H9 (cell line): ENCODE results near the gene AKT1S1. TPM values are rescaled to one million over a fixed set of nuclear protein-coding genes. Genes with fewer than 3 reads are reported as not detected.

Experiments used
- DNase-seq: peaks from one replicate; pipeline ENCODE4 v3.0.0-alpha.2; 2017
- H2AFZ ChIP-seq: one replicate; pipeline ENCODE4 v1.6.1; 2013; ENCODE audit warnings: mild to moderate bottlenecking, low read length, control low read depth, moderate library complexity
- H2AK5ac ChIP-seq: 2 replicates; pipeline ENCODE4 v1.6.1; 2013; ENCODE audit warnings: low read length, control low read depth, mixed read lengths; ENCODE audit not compliant: insufficient read length
- H2BK120ac ChIP-seq: one replicate; pipeline ENCODE4 v1.6.1; 2013; ENCODE audit warnings: low read depth, mild to moderate bottlenecking, low read length, control low read depth, inconsistent platforms; ENCODE audit not compliant: poor library complexity, severe bottlenecking
- H2BK12ac ChIP-seq: 2 replicates; pipeline ENCODE4 v1.6.1; 2013; ENCODE audit warnings: low read length, control low read depth, mixed read lengths, low read depth; ENCODE audit not compliant: insufficient read length
- H2BK15ac ChIP-seq: 2 replicates; pipeline ENCODE4 v1.6.1; 2013; ENCODE audit warnings: low read depth, low read length, control low read depth
- H2BK20ac ChIP-seq: one replicate; pipeline ENCODE4 v1.6.1; 2013; ENCODE audit warnings: low read depth, mild to moderate bottlenecking, low read length, control low read depth, inconsistent platforms; ENCODE audit not compliant: poor library complexity, severe bottlenecking
- H2BK5ac ChIP-seq: 2 replicates; pipeline ENCODE4 v1.6.1; 2013; ENCODE audit warnings: low read length, control low read depth, mixed read lengths; ENCODE audit not compliant: insufficient read length
- H3K14ac ChIP-seq: 2 replicates; pipeline ENCODE4 v1.6.1; 2013; ENCODE audit warnings: low read length, control low read depth; ENCODE audit not compliant: insufficient read depth
- H3K18ac ChIP-seq: 2 replicates; pipeline ENCODE4 v1.6.1; 2013; ENCODE audit warnings: low read depth, mild to moderate bottlenecking, mixed read lengths, low read length, control low read depth; ENCODE audit not compliant: insufficient read length
- H3K23ac ChIP-seq: 2 replicates; pipeline ENCODE4 v1.6.1; 2013; ENCODE audit warnings: low read length, control low read depth, mixed read lengths, low read depth; ENCODE audit not compliant: insufficient read length
- H3K23me2 ChIP-seq: 2 replicates; pipeline ENCODE4 v1.6.1; 2013; ENCODE audit warnings: low read depth, mild to moderate bottlenecking, mixed read lengths, low read length, control low read depth; ENCODE audit not compliant: insufficient read length, poor library complexity, severe bottlenecking
- H3K27ac ChIP-seq: 2 replicates; pipeline ENCODE4 v1.5.1; 2013; ENCODE audit warnings: low read length, control low read depth, mixed read lengths, low read depth; ENCODE audit not compliant: insufficient read length
- H3K27me3 ChIP-seq: 2 replicates; pipeline ENCODE4 v1.6.1; 2013; ENCODE audit warnings: low read length, control low read depth, inconsistent platforms; ENCODE audit not compliant: insufficient read depth
- H3K4ac ChIP-seq: 2 replicates; pipeline ENCODE4 v1.6.1; 2013; ENCODE audit warnings: low read depth, mild to moderate bottlenecking, control low read depth, inconsistent platforms, low read length, moderate library complexity
- H3K4me1 ChIP-seq: 2 replicates; pipeline ENCODE4 v1.6.1; 2013; ENCODE audit warnings: low read length, control low read depth, inconsistent platforms; ENCODE audit not compliant: insufficient read depth
- H3K4me2 ChIP-seq: 2 replicates; pipeline ENCODE4 v1.6.1; 2013; ENCODE audit warnings: low read length, control low read depth, mixed read lengths; ENCODE audit not compliant: insufficient read length, insufficient read depth
- H3K56ac ChIP-seq: 2 replicates; pipeline ENCODE4 v1.6.1; 2013; ENCODE audit warnings: low read depth, mild to moderate bottlenecking, mixed read lengths, low read length, control low read depth; ENCODE audit not compliant: insufficient read length
- H3K79me1 ChIP-seq: 2 replicates; pipeline ENCODE4 v1.6.1; 2013; ENCODE audit warnings: low read depth, mild to moderate bottlenecking, moderate library complexity, low read length, control low read depth, inconsistent platforms; ENCODE audit not compliant: insufficient read depth, poor library complexity, severe bottlenecking
- H3K79me2 ChIP-seq: 2 replicates; pipeline ENCODE4 v1.6.1; 2013; ENCODE audit warnings: low read length, control low read depth, inconsistent platforms; ENCODE audit not compliant: insufficient read depth
- H3K9ac ChIP-seq: 2 replicates; pipeline ENCODE4 v1.6.1; 2013; ENCODE audit warnings: low read length, control low read depth, mixed read lengths; ENCODE audit not compliant: insufficient read length; ENCODE audit errors: extremely low read depth
- H3K9me3 ChIP-seq: one replicate; pipeline ENCODE4 v1.6.1; 2013; ENCODE audit warnings: low read depth, low read length, inconsistent platforms; ENCODE audit not compliant: control insufficient read depth
- H3T11ph ChIP-seq: one replicate; pipeline ENCODE4 v1.6.1; 2013; ENCODE audit warnings: mild to moderate bottlenecking, low read length, control low read depth, inconsistent platforms
- H4K20me1 ChIP-seq: one replicate; pipeline ENCODE4 v1.6.1; 2013; ENCODE audit not compliant: control insufficient read depth, insufficient read length, insufficient read depth
- H4K5ac ChIP-seq: 2 replicates; pipeline ENCODE4 v1.6.1; 2013; ENCODE audit warnings: low read depth, mild to moderate bottlenecking, mixed read lengths, low read length, control low read depth; ENCODE audit not compliant: insufficient read length
- H4K8ac ChIP-seq: replicated peaks from 2 replicates; pipeline ENCODE4 v1.6.1; 2013; ENCODE audit warnings: low read length, control low read depth, mixed read lengths, low read depth; ENCODE audit not compliant: insufficient read length
- H4K91ac ChIP-seq: 2 replicates; pipeline ENCODE4 v1.6.1; 2013; ENCODE audit warnings: low read depth, mild to moderate bottlenecking, moderate library complexity, mixed read lengths, low read length, control low read depth; ENCODE audit not compliant: insufficient read length
- H3K27ac Mint-ChIP-seq, 3 experiments: 2 replicates in 2 of 3; 3 replicates in 1 of 3; pipeline ENCODE4 v1.8.0; 2020 to 2021; ENCODE audit warnings: mixed read lengths in 3 of 3, mild to moderate bottlenecking in 1 of 3, moderate library complexity in 1 of 3
- H3K27me3 Mint-ChIP-seq: 2 replicates; pipeline ENCODE4 v1.8.0; 2021; ENCODE audit warnings: low read depth, mild to moderate bottlenecking, moderate library complexity, mixed read lengths
- H3K36me3 Mint-ChIP-seq, 3 experiments: 2 replicates in 2 of 3; 3 replicates in 1 of 3; pipeline ENCODE4 v1.8.0; 2020 to 2021; ENCODE audit warnings: low read depth in 3 of 3, mixed read lengths in 3 of 3; ENCODE audit not compliant: insufficient read depth in 1 of 3
- H3K4me1 Mint-ChIP-seq, 2 experiments: 2 replicates each; pipeline ENCODE4 v1.8.0; 2020; ENCODE audit warnings: mixed read lengths in 2 of 2
- H3K4me3 Mint-ChIP-seq, 2 experiments: 2 replicates in 1 of 2; 3 replicates in 1 of 2; pipeline ENCODE4 v1.8.0; 2020 to 2021; ENCODE audit warnings: mild to moderate bottlenecking in 2 of 2, mixed read lengths in 2 of 2, moderate library complexity in 1 of 2
- H3K9me3 Mint-ChIP-seq, 2 experiments: 2 replicates in 1 of 2; 3 replicates in 1 of 2; pipeline ENCODE4 v1.8.0; 2020; ENCODE audit warnings: mild to moderate bottlenecking in 2 of 2, mixed read lengths in 2 of 2, moderate library complexity in 1 of 2
- WGBS: extraction: QIAGEN DNeasy Blood & Tissue Kit; methylation state at CpG from one replicate; pipeline ENCODE4 v1.1.7; 2013; ENCODE audit warnings: missing lambda C conversion rate, low lambda C conversion rate, mixed read lengths; ENCODE audit not compliant: insufficient read length; ENCODE audit errors: extremely low coverage; 5-methylcytosine and 5-hydroxymethylcytosine counted together
- total RNA-seq: library from RNA; stranded (reverse); gene quantifications from 2 replicates; pipeline ENCODE4 v1.2.1, GENCODE V29; 2021
- TF ChIP-seq, protein P1 (sequence below): fragments of 200-600 bp; sonication (generic); conservative IDR thresholded peaks from 3 replicates; pipeline ENCODE4 v1.8.0; 2021; ENCODE audit warnings: antibody characterized with exemption, mild to moderate bottlenecking

Gene AKT1S1
- total RNA-seq, 1 experiment from 2014 or later, result 43.5 TPM

DNA sequence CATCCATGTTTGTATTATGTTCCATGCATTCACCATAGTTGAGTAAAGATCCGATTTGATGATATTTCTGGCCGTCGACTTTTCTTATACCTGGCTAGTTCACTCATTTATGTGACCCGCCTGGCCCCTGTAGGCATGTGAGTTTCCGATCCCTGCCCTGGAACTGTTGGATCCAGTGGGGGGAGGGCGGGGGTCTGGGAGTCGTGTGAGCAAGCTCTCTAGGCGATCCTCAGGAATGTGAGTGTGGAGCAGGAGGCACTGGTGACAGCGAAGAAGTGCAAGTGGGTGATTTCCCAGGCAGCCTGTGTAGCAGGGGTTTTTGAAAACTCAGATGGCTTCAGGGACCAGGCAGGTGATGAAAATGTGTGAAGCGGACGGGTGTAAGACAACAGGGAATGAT, 36.8 kb downstream of the AKT1S1 start:
- Histone ChIP-seq H3K4me1 (no peaks in the 10 kb centered on the region), H3K9ac (no peak overlapping the region), H3K4me2 (no peak overlapping the region), H4K8ac (no peak overlapping the region), H3K9me3 (no peaks in the 10 kb centered on the region), H3K18ac (no peak overlapping the region), H3T11ph (no peak overlapping the region), H3K27ac (no peak overlapping the region), H3K14ac (no peak overlapping the region), H3K23me2 (no peaks in the 10 kb centered on the region), H2BK120ac (no peak overlapping the region), H4K5ac (no peak overlapping the region), H2BK5ac (no peak overlapping the region), H3K23ac (no peak overlapping the region), H2BK15ac (no peak overlapping the region), H2BK20ac (no peak overlapping the region), H3K27me3 (no peaks in the 10 kb centered on the region), H2BK12ac (no peak overlapping the region), H4K91ac (no peak overlapping the region), H2AFZ (no peak overlapping the region), H3K79me1 (no peaks in the 10 kb centered on the region), H3K56ac (no peak overlapping the region), H4K20me1 (no peaks in the 10 kb centered on the region), H3K4ac (no peak overlapping the region), H3K79me2 (no peaks in the 10 kb centered on the region), H2AK5ac (no peak overlapping the region)
- TF ChIP-seq, protein P1, sequence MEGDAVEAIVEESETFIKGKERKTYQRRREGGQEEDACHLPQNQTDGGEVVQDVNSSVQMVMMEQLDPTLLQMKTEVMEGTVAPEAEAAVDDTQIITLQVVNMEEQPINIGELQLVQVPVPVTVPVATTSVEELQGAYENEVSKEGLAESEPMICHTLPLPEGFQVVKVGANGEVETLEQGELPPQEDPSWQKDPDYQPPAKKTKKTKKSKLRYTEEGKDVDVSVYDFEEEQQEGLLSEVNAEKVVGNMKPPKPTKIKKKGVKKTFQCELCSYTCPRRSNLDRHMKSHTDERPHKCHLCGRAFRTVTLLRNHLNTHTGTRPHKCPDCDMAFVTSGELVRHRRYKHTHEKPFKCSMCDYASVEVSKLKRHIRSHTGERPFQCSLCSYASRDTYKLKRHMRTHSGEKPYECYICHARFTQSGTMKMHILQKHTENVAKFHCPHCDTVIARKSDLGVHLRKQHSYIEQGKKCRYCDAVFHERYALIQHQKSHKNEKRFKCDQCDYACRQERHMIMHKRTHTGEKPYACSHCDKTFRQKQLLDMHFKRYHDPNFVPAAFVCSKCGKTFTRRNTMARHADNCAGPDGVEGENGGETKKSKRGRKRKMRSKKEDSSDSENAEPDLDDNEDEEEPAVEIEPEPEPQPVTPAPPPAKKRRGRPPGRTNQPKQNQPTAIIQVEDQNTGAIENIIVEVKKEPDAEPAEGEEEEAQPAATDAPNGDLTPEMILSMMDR, result no peak
- Mint-ChIP-seq H3K4me1 (peaks cover 0 to 5% of the 10 kb centered on the region in 2 experiments; a peak in 2 of 4 replicates), H3K27ac (peak overlapping the region in 2 of 3 experiments; percentile 17 to 49; a peak in 1 of 7 replicates), H3K9me3 (no peaks in the 10 kb centered on the region), H3K4me3 (no peak overlapping the region), H3K27me3 (peaks cover 1% of the 10 kb centered on the region; the same call in 1 of the 2 replicates), H3K36me3 (peaks cover 6 to 44% (median 41%) of the 10 kb centered on the region in 3 experiments)
- WGBS, result no CpG with 5 or more reads among the region's 11 CpGs
- DNase-seq, result no peak
